Measurements from ENCODE around the gene PTPN23. TPM values are rescaled to one million over a fixed set of nuclear protein-coding genes. Genes with fewer than 3 reads are reported as not detected.

PTPN23 gene
- total RNA-seq, 1 donor from 2014 or later: 56.7 TPM

DNA sequence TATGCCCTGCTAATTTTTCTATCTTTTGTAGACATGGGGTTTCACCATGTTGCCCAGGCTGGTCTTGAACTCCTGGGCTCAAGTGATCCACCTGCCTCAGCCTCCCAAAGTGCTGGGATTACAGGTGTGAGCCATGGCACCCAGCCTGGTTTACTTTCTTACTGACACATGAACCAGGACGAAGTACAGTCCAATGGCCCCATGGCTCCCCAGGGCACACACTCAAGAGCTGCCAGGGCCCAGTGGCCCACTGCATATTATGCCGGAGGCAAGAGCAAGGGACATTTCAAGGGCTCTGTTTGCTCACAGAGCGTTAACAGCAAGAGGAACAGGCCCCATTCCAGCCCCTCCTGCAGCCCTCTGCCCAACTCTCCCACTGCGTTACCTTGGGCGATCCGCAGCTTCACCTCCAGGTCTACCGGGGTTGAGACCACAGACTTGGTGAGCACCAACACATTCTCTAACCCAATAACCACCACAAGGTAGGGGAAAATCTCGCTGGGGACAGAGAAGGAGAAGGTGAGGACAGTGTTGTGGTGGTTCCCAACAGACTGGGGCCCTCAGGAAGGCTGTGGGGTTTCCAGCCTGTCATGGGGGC is 42.8 kb downstream of the PTPN23 start:
- H3K4me1 Mint-ChIP-seq: peaks cover 4% of the 10 kb centered on the region
- H3K9me3 Mint-ChIP-seq: no peaks in the 10 kb centered on the region
- H3K27me3 Mint-ChIP-seq (ENCODE audit: low read depth): no peaks in the 10 kb centered on the region
- H3K36me3 Mint-ChIP-seq: peaks cover 12% of the 10 kb centered on the region
- no peak overlapping the region for H3K27ac Mint-ChIP-seq
- no peak overlapping the region for H3K4me3 Mint-ChIP-seq
- no peak for DNase-seq (ENCODE audit: low spot score in 2 of 2, unreplicated experiment in 2 of 2)
- TF ChIP-seq, protein P1, sequence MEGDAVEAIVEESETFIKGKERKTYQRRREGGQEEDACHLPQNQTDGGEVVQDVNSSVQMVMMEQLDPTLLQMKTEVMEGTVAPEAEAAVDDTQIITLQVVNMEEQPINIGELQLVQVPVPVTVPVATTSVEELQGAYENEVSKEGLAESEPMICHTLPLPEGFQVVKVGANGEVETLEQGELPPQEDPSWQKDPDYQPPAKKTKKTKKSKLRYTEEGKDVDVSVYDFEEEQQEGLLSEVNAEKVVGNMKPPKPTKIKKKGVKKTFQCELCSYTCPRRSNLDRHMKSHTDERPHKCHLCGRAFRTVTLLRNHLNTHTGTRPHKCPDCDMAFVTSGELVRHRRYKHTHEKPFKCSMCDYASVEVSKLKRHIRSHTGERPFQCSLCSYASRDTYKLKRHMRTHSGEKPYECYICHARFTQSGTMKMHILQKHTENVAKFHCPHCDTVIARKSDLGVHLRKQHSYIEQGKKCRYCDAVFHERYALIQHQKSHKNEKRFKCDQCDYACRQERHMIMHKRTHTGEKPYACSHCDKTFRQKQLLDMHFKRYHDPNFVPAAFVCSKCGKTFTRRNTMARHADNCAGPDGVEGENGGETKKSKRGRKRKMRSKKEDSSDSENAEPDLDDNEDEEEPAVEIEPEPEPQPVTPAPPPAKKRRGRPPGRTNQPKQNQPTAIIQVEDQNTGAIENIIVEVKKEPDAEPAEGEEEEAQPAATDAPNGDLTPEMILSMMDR (IDR thresholded peaks at IDR 0.05; ENCODE audit: unreplicated experiment): no peak

DNA sequence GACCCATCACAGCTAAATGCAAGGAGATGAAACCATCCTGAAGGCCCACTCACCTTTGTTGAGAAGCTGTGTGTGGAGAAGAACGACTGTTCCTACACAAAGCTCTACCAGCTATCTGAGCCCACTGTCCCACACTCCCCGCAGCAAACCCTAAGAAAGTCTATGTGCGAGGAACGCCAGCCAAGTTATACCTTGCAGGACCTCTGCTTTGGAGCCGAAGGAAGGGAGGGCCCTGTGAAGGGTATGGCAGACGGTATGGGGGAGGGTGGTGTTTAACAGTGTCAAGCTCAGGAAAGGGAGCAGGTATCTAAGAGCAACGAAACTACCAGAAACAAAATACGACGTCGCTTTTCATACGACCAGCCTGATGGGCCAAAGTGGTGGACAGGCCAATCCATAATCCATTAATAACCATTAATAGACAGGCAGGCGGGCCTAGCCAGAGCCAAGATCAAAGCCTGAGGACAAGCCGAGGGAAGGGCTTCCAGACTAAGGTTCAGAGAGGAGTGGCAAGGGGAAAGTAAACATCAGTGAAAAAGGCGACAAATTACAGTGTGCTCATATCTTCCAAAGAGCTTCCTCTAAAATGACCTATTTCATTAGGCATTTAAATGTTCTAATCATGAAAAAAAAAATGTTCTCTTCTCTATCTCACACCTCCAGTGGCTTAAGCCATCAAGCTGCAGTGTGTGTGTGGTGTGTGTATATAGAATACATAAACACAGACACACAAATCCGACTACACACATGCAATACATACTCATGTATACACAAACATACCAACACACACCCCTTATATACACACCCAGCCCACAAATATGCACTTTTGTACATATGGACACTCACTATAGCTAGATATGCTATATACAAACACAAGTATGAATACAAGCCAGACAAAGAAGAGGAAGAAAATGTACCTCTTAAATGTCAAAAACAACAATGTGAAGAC is 43.9 kb downstream of the PTPN23 start:
- TF ChIP-seq, protein P1 (IDR thresholded peaks at IDR 0.05; ENCODE audit: unreplicated experiment): no peak
- no peak for DNase-seq (ENCODE audit: low spot score in 2 of 2, unreplicated experiment in 2 of 2)
- H3K27me3 Mint-ChIP-seq (ENCODE audit: low read depth): no peaks in the 10 kb centered on the region
- H3K4me3 Mint-ChIP-seq: no peak overlapping the region
- H3K36me3 Mint-ChIP-seq: peaks cover 8% of the 10 kb centered on the region
- H3K27ac Mint-ChIP-seq: no peak overlapping the region
- H3K4me1 Mint-ChIP-seq: peaks cover 5% of the 10 kb centered on the region
- no peaks in the 10 kb centered on the region for H3K9me3 Mint-ChIP-seq

DNA sequence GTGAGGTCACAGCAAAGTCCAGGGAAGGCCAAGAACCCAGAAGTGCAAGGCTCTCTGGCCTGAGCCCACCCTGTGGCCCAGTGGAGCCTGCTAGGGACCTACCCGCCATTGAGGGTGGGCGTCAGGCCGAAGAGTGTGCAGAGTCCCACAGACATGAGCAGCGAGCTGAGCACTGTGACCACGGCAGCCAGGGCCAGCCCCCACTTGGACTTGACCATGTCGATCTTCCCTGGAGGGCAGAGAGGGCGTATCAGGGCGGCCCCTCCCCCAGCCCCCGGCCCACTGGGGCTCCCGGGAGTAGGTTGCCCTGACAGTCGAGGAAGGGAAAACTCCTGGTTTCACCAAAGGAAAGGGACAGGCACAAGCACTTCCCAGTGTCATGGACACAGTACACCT is 44.6 kb downstream of the PTPN23 start:
- DNase-seq (ENCODE audit: low spot score in 2 of 2, unreplicated experiment in 2 of 2): no peak
- Mint-ChIP-seq H3K27me3 (ENCODE audit: low read depth) (no peaks in the 10 kb centered on the region), H3K27ac (no peak overlapping the region), H3K9me3 (no peaks in the 10 kb centered on the region), H3K36me3 (peaks cover 8% of the 10 kb centered on the region), H3K4me3 (no peak overlapping the region), H3K4me1 (peaks cover 5% of the 10 kb centered on the region)
- TF ChIP-seq, protein P1 (IDR thresholded peaks at IDR 0.05; ENCODE audit: unreplicated experiment): no peak

DNA sequence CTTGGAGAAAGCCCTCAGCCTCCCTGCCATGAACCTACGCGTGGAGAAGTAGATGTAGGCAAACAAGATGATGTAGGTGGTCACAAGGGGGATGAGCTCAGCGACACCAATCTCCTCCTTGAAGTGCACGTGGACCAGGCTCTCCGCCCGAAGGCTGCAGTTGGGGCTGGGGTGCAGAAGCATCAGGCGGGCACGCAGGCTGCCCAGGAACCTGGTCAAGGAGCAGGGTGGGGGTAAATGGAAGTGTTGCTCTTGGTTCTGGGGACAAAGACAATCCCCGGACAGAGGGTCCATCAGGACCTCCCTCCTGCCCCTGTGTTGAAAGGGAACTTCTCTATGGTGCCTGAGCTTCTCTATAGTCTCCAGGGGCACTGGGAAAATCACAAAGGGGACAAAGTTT is 45.1 kb downstream of the PTPN23 start:
- Mint-ChIP-seq H3K9me3 (no peaks in the 10 kb centered on the region), H3K4me3 (no peak overlapping the region), H3K4me1 (peaks cover 5% of the 10 kb centered on the region), H3K27ac (no peak overlapping the region), H3K36me3 (peaks cover 8% of the 10 kb centered on the region), H3K27me3 (ENCODE audit: low read depth) (no peaks in the 10 kb centered on the region)
- TF ChIP-seq, protein P1 (IDR thresholded peaks at IDR 0.05; ENCODE audit: unreplicated experiment): no peak
- DNase-seq (ENCODE audit: low spot score in 2 of 2, unreplicated experiment in 2 of 2): peak in 1 of 2 experiments; percentile 4

DNA sequence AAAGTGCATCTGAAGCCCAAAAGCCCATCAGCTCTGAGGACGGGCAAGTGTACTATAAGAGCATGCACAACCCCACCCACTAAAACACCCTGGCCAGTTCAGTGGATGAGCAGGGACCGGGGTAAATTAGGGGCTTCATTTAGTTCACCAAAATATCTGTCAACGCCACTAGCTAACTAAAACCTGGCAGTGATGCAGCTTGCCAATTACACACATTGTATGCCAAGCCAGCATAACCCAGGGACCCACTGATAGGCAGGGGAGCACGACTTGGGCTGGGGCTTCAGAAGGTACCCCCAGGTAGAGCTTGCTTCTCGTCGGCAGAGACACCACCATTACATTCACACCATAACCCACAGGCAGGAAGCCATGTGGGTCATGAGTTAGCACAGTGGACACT is 47.0 kb downstream of the PTPN23 start:
- Mint-ChIP-seq H3K27ac (no peak overlapping the region), H3K9me3 (no peaks in the 10 kb centered on the region), H3K4me3 (no peak overlapping the region), H3K27me3 (ENCODE audit: low read depth) (no peaks in the 10 kb centered on the region), H3K4me1 (peaks cover 2% of the 10 kb centered on the region), H3K36me3 (peaks cover 13% of the 10 kb centered on the region)
- DNase-seq (ENCODE audit: low spot score in 2 of 2, unreplicated experiment in 2 of 2): peak; percentile 2 to 10
- TF ChIP-seq, protein P1 (IDR thresholded peaks at IDR 0.05; ENCODE audit: unreplicated experiment): no peak

Measured in mesothelial cell of epicardium (in vitro differentiated cells).